GM18505 (cell line): ENCODE measurements around the gene FBXL13.
"Not testable (repeated sequence)": the region's sequence is repeated elsewhere in the genome, so short reads cannot be mapped to it uniquely, and the experiment has no call there.

ENCODE experiments used
- ATAC-seq: cut with Tn5 transposase; IDR thresholded peaks from one replicate; pipeline ENCODE4 v1.9.1; 2021; ENCODE audit not compliant: unreplicated experiment
- POLR2A ChIP-seq: IDR thresholded peaks from 4 replicates; pipeline ENCODE4 v1.6.1; 2011; ENCODE audit warnings: borderline replicate concordance; ENCODE audit not compliant: insufficient read depth, insufficient read length; ENCODE audit errors: extremely low read depth

Gene FBXL13

DNA sequence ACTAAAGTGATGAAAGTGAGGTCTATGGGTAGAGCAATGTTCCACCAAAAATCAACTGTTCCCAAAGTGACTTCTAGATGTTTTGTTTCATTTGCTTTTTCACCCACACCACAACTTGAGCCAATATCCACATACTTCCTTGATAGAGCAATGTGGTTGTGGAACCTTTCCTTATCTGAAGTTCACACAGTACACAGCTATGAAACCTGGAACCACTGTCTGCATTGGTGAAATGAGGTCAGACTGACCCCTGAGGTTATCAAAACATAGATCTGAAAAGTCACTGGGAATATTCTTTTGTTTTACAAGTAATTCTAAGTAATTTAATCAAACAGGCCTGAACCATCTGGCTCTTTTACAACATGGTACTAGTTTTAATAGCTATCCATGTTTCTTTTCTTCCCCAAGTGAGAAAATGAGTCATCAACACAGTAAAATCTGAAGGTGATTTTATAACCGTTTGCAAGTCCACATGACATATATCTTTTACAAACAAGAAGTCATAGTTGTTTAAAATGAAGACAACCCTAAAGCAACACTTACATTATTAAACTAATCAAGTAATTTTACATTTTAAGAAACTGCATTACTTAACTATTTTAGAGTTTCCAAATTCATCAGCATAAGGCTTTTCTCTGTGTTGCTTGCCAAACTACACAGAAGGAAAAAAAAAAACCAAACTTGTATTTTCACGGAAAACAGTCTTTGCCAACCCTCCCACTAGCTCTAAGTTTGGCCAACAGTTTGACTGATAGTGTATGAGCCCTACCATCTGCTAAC is 81.5 kb downstream of the FBXL13 start:
- ATAC-seq = no peak
- TF ChIP-seq POLR2A = no peak

DNA sequence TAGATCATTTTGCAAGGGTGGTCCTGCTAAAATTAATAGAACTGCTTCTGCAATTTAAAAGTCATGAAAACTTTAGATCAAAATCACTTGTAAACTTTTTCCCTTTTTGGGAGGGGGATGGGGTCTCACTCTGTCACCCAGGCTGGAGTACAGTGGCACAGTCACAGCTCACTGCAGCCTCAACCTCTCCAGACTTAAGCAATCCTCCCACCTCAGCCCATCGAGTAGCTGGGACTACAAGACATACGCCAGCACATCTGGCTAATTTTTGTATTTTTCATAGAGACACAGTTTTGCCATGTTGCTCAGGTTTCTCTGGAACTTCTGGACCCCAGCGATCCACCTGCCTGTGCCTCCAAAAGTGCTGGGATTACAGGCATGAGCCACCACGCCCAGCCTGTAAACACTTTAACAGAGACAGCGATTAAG is 82.1 kb downstream of the FBXL13 start:
- no peak for ATAC-seq
- no peak for TF ChIP-seq POLR2A

DNA sequence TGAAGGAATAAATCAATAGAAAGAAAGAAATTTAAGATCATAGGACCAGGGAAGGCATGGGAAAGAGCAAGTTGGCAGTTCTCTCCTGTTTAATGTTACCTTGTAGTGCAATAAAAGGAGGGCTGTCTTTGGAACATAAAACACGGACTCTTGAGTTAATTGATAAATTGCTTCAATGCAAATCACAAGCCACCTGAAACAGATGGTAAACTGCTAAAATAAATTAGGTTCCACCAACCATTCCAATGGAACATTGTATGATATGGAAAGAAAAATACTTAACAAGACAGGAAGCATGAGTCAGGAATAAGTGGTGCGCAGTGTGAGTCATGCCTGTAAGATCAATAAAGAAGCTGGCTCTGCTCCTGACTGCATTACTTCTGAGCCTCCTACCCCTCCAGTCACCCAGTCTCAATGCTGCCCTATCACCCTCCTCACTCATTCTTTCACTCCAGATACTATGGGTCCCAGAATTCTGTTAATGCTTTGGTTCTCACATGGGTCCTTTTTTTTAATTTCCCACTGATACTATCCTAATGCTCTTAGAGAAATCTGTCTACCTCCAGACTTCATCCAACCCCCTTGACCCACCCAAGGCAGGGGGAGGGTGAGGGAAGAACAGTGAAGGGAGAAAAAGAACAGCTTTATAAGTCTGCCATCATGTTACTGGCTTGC is 82.9 kb downstream of the FBXL13 start:
- TF ChIP-seq POLR2A = no peak
- ATAC-seq = no peak

DNA sequence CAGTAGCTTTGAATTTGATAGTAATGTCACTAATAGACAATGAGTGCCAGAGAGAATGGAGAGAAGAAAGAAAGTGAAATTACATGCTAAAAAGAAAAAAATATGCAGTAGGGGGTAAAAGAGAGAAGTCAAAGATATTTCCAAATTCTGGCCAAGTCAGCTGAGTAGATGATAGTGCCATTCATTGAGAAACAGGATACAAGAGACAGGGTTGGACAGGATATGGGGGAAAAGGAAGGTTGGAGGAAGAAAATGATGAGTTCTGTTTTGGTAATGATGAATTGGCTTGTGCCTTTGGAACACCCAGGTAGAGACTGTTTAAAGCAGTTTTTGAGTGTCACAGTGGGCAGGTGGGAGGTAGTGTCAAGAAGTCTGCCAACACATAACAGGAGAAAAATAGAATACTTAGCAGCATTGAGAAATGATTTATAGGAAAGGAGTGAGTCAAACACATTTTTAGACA is 83.5 kb downstream of the FBXL13 start:
- TF ChIP-seq POLR2A = no peak
- ATAC-seq = no peak

DNA sequence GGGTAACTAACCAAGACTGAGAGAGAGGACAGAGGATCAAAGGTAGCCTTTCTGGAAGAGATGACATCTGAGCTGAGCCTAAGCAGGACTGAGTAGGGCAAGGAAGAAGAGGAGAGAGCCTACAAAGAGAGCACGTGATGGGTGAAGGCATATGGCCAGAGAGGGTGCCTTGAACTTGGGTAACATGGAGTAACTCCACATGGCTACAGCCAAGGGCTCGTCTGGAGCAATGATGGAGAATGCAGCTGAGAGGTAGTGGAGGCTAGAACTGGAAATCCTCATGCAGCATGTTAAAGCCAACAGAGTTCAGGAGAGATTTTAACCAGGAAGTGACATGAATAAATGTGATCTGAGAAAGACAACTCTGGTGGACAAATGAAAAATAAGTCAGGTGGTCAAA is 84.0 kb downstream of the FBXL13 start:
- TF ChIP-seq POLR2A = no peak
- no peak for ATAC-seq

DNA sequence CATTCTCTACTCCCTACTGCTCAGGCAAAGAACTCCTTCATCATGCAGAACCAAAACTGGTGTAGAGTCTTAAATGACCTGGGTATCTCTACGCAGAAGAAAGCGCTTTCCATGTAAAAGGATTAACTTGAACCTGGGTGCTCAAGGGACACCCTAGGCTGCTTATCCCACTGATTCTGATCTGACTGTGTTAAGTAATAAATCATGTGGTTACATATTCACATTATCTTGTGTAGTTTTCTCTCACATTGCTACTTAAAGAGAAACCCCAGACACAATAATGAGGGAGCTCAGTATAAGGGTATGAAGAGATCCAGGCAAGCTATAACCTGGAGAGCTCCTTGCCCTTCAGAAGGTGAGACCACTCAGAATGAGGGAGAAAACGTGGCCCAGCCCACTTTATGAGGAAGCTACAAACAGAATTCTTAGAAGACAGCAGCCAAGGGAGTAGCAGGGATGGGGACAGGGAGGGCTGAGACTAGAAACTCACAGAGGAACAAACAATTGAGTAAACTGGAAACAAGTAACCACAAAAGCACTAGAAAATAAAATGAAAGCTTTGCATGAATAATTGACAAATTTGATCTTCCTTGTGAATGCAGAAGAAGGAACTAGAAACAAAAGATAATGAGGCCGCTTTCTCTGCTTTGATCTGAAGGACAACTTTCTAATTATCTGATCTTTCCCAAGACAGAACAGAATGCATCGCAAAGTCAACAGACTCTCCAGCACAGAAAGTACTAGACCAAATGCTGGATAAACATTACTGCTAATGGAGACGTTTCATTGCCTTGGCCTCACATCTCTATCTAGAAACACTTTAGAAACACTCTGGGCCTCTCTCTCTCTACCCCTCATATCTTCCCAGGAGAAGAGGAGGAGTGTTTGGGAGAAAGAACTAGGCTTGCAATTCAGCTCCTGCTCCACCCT is 85.7 kb downstream of the FBXL13 start:
- TF ChIP-seq POLR2A = no peak

DNA sequence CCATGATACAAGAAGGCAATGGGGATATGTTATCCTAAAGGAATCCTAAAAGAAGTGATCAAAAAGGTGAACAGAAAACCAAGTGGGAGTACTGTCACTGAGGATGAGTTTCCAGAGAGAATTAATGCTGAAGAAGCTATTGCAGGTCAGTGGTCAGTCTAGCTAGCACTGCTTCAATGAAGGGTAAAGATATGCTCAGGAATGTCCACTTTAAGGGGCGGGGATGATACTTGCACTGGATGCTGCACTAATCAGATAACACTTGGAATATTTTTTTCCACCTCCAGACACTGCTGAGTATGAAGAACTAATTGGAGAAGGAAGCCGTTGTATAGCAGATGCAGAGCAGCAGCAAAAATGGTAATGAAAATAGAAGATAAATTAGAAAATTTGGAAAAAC is 86.5 kb downstream of the FBXL13 start:
- no peak for TF ChIP-seq POLR2A
- ATAC-seq = no peak

More for the DNA sequence above, 85.7 kb downstream of the FBXL13 start:
- no peak for ATAC-seq

DNA sequence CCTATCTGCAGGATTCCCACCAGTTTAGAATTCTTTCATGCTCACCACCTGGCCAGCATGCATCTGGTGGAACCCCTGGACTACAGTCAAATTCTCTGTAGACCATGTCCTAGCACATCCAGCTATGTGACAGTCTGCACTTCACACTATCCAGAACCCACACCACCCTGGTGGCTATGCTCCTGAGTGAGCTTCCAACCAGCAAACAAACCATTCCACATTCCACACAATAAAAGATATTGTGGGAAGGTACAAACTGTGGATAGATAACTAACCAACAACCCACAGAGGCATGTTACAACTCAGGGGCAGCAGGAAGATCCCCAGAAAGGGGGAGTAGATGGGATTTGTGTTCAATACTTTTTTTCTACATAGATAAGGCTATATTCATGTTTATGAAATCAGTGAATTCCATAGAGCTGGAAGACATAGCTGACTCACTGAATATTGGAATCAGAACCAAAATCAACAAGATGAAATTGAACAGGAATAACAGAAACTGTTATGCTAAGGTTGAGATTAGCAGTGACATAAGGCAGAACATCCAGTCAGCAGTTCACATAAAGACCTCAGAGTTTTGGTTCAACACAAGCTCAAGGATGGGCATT is 89.3 kb downstream of the FBXL13 start:
- no peak for TF ChIP-seq POLR2A
- no peak for ATAC-seq

DNA sequence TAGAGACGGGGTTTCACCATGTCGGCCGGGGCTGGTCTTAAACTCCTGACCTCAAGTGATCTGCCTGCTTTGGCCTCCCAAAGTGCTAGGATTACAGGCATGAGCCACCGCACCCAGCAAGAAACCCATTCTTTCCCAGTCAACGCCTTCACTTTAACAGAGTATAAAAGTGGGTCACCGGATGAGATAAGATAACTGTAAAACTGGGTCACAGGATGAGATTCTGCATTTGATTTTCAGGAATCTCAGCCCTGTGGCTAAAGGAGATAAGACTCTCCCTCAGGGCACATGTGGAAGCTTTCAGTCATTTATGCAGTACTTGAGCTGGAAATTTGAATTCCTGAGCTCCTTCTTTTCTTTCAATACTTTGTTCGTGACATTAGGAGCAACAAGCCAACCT is 91.0 kb downstream of the FBXL13 start:
- ATAC-seq = no peak
- no peak for TF ChIP-seq POLR2A

DNA sequence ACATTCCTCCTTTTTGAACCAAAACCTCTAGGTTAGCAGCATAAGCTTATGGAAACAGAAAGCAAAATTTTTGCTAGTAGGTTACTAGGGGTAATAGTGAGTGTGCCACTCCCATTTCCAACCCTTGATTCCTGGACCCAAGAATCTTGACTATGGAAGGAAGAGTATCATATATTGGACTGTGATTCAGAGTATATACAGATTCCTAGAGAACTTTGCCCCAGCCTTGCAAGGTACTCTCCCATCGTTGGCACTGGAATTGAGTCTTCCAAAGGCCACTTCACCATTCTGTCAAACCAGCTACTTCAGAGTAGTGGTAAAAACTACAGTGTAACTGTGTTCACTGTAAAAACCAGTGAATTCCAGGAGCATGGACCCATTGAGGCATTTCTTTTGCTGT is 92.4 kb downstream of the FBXL13 start:
- no peak for TF ChIP-seq POLR2A
- no peak for ATAC-seq

DNA sequence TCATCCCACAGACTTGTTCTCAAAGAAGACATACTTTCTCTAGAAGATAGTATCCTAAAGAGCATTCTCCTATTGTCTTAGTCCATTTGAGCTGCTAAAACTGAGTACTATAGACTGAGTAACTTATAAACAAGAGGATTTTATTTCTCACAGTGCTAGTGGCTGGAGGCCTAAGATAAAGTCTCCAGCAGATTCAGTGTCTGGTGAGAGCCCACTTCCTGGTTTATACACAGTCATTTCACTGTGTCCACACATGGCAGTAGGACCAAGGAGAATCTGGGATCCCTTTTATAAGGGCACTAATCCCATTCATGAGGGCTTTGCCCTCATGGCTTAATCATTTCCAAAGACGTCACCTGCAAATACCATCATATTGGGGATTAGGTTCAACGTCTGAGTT is 93.1 kb downstream of the FBXL13 start:
- no peak for ATAC-seq
- TF ChIP-seq POLR2A = no peak

DNA sequence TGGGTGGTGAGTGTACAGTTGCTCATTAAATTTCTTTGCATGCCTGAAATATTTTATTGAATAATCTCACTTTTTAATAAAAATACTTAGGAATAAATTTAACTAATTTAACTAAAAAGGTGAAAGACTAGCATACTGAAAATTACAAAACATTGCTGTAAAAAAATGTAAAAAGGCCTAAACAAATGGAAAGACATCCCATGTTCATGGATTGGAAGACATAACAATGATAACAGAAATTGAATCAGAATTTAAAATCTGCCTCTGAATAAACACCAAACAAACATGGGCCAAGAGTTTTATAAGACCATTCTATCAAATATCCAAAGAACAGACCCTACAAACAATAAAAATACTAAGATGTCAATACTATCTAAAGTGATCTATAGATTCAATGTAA is 94.9 kb downstream of the FBXL13 start:
- TF ChIP-seq POLR2A = no peak
- no peak for ATAC-seq

DNA sequence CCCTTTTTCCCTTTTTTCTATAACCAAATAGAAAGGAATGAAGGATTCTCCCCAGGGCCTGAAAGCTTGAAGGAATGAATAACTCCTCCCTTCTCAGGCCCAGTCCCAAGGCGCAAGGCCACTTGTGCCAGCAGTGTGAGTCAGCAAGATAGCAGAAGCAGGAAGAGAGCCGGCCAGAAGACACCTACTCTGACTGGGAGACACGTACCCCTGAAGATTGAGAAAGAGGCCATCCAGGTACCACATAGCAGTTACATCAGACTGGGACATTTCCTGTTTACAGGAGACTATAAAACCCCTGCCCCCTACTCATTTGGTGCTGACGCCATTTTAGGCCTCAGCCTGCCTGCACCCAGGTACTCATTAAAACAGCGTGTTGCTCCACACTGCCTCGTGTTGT is 96.3 kb downstream of the FBXL13 start:
- TF ChIP-seq POLR2A = no peak

DNA sequence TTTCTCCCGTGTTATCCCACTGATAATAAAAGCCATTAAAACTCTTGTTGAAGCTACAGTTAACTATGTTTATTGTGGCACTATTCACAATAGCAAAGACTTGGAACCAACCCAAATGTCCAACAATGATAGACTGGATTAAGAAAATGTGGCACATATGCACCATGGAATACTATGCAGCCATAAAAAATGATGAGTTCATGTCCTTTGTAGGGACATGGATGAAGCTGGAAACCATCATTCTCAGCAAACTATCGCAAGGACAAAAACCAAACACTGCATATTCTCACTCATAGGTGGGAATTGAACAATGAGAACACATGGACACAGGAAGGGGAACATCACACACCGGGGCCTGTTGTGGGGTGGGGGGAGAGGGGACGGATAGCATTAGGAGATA is 97.0 kb downstream of the FBXL13 start:
- not testable (repeated sequence) for ATAC-seq

More for the DNA sequence above, 96.3 kb downstream of the FBXL13 start:
- ATAC-seq = no peak

DNA sequence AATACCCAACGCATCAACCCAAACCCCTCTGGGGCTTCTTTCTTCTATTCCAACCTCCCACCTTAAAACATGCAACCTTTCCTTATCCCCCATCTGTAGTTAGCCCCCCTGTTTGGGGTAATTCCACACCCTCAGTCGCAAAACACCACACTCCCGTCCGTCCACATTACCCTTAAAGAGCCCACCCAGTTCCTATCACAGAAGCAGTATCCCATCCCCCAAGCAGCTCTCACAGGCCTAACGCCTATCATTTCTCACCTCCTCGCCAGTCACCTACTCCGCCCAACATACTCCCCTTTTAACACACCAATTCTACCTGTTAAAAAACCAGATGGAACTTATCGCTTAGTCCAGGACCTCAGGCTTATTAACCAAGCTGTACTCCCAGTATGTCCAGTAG is 98.1 kb downstream of the FBXL13 start:
- no peak for TF ChIP-seq POLR2A
- ATAC-seq = no peak
